ENCODE results near the gene NOP10.
A peak's percentile ranks its signal among the peaks of the same experiment; 100 is the strongest.
"Not testable (repeated sequence)": the region's sequence is repeated elsewhere in the genome, so short reads cannot be mapped to it uniquely, and the experiment has no call there.

NOP10 gene

DNA sequence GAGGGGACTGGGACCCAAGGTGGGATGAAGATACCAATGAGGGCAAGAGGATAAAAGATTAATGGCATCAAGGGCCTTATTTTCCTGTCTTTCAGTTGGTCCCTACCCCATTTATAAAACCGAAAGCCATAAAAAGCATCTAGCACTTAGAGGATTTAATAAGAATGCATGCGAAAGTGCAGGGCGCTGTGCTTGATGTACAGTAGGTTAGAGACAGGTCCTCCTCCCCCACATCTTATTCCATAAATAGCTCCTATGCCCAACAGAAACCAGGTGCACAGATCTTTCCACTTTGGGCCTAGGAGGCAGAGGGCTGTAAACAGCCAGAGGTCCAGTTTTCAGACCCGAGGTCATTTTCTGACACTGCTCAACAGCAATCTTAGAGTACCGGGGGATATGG, 22.9 kb upstream of the NOP10 start:
- H3K9me3 Mint-ChIP-seq, result no peaks in the 10 kb centered on the region
- peak overlapping the region; percentile 39 to 95 for H3K27ac Mint-ChIP-seq
- DNase-seq (no peak), ATAC-seq (replicated peaks) (no peak)
- no peaks in the 10 kb centered on the region for H3K27me3 Mint-ChIP-seq
- peaks cover 19% of the 10 kb centered on the region for H3K36me3 Mint-ChIP-seq (ENCODE audit: insufficient read depth)
- H3K4me3 Mint-ChIP-seq, result peak overlapping the region; percentile 94 to 97
- peaks cover 23 to 36% of the 10 kb centered on the region in 2 donors for H3K4me1 Mint-ChIP-seq (ENCODE audit: low read depth in 2 of 2)

DNA sequence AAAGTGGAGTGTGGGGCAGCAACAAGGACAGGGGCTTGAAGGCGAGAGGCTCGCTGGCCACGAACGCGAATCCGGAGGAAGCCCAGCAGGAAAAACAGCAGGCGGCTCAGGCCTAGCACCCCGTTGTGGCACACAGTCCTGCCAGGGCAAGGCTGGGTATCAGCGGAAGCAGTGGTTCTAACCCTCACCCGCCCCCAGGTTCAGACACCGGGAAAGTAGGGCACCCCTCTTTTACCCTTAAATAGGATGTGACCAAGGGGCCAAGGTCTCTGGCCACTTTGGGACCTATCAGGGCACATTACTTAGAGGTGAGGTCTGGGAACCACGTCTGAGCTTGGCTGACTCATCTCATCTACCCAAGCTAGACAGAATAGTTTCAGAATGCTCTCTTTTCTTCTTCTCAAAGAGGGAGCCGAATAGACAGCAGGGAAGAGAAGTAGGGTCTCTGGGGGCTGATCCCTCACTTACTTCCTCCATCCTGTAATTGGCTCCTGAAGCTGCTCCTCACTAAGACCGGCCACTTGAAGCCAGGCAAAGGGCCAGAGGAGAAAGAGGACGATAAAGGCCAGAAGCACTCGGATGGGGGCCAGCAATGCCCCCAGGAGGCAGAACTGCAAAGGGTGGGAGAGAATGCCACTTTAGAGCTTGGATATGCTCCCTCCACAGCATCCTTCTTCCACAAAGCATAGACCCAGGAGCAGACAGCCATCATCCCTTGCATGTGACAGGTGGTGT, 22.3 kb upstream of the NOP10 start:
- H3K36me3 Mint-ChIP-seq (ENCODE audit: insufficient read depth), result peaks cover 22% of the 10 kb centered on the region
- H3K27me3 Mint-ChIP-seq, result no peaks in the 10 kb centered on the region
- H3K27ac Mint-ChIP-seq, result peak overlapping the region; percentile 38 to 95
- no peaks in the 10 kb centered on the region for H3K9me3 Mint-ChIP-seq
- peaks cover 23 to 36% of the 10 kb centered on the region in 2 donors for H3K4me1 Mint-ChIP-seq (ENCODE audit: low read depth in 2 of 2)
- H3K4me3 Mint-ChIP-seq, result peak overlapping the region; percentile 94 to 97
- peak; percentile 5 to 31 (median 27) for DNase-seq
- peak; percentile 5 for ATAC-seq (replicated peaks)

DNA sequence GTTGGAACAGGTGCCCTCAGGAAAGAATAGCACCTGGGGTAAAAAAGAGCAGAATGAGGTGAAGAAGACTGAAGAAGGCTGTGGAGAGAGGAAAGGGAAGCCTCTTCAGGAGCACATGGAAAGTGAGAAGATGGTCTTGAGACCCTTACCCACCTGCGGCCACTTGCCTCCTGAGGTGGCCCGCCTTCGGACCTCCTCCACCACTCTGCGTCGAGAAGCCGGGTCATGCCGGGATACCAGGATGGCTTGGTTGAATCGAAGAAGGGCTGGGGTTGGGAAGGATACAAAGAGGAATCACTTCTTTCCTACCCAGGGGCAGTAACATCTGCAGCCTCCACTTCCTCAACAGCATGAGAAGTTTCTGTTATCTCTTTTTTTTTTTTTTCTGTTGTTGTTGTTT, 21.1 kb upstream of the NOP10 start:
- no peak for ATAC-seq (replicated peaks)
- peaks cover 31% of the 10 kb centered on the region for H3K36me3 Mint-ChIP-seq (ENCODE audit: insufficient read depth)

DNA sequence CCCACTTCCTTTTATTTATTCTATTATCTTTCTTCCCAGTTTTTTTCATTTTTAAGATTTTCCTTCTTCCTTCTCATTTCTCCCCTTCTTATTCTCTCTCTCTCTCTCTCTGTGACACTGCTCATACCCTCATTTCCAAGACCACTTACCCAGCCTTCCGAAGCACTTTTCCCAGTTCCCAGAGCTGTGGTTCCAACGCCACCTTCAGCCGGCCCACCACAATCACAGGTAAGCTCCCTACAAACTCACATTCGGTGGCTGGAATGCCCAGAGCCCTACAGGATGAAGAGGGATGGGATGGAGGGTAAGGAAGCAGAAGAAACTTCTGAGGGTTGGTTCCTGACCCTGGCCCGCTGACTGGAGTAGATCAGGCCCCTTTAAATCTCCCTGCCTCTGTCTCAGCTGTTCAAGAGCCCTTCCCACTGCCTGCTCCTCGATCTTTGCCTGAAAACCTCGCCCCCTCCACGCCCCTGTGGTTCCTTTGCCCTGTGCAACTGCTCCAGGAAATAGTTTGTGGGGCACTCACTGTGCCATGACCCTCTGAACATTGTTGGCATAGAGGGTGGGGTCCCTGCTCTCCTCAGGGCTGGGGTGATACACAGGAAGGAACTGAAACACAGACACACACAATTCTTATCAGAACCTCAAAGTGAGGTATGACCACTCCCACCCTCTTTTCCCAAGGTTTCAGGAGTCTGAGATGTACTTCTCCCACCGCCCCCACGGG, 19.3 kb upstream of the NOP10 start:
- Mint-ChIP-seq H3K4me3 (no peak overlapping the region), H3K36me3 (ENCODE audit: insufficient read depth) (peaks cover 41% of the 10 kb centered on the region)
- no peak for ATAC-seq (replicated peaks)

More for the DNA sequence above, 21.1 kb upstream of the NOP10 start:
- Mint-ChIP-seq H3K4me3 (no peak overlapping the region), H3K27ac (peak overlapping the region; percentile 31 to 35), H3K9me3 (no peaks in the 10 kb centered on the region), H3K27me3 (no peaks in the 10 kb centered on the region), H3K4me1 (ENCODE audit: low read depth in 2 of 2) (peaks cover 23 to 36% of the 10 kb centered on the region in 2 donors)
- DNase-seq, result no peak

DNA sequence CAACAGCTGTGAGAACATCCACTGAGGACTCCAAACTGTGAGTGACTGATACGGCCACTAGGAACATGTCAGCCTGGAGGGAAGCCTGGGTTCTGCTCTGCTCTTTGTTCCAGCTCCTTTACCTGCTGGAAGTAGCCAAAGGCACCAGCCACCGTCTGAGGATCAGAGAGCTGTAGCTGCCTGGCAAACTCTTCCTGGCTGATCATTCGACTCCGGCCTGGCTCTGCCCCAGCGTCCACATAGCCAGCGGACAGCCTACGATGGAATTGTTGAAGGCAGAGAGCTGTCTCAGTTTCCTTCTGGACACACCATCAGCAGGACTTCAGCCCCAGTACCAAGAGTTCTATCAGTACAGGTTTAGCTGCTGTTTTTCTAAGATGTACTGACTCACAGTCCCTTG, 18.3 kb upstream of the NOP10 start:
- Mint-ChIP-seq H3K27me3 (no peaks in the 10 kb centered on the region), H3K27ac (peak overlapping the region in 1 of 2 donors; percentile 77), H3K9me3 (no peaks in the 10 kb centered on the region), H3K4me1 (ENCODE audit: low read depth in 2 of 2) (peaks cover 18 to 24% of the 10 kb centered on the region in 2 donors), H3K4me3 (no peak overlapping the region), H3K36me3 (ENCODE audit: insufficient read depth) (peaks cover 46% of the 10 kb centered on the region)
- DNase-seq (no peak), ATAC-seq (replicated peaks) (no peak)

More for the DNA sequence above, 19.3 kb upstream of the NOP10 start:
- H3K9me3 Mint-ChIP-seq, result no peaks in the 10 kb centered on the region
- H3K27ac Mint-ChIP-seq, result peak overlapping the region; percentile 77 to 79
- peaks cover 21 to 29% of the 10 kb centered on the region in 2 donors for H3K4me1 Mint-ChIP-seq (ENCODE audit: low read depth in 2 of 2)
- H3K27me3 Mint-ChIP-seq, result no peaks in the 10 kb centered on the region
- DNase-seq, result no peak

DNA sequence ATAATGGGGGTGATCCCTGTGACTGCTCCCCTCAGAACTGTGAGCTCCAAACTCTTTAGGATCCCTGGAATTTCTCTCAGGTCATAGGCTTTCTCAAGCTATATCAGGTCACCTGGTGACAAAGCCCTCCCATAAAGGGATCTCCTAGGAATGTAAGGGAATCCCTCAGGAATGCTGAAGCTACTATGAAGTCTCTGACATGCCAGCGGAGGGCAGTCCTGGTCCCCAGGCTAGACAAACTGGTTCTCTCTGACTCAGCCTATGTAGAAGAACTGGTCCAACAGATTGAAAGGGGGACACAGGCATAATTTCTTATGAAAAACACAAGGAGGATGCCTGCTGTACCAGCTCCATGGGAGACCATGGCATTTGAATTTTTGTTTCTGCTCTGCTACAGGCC, 17.4 kb upstream of the NOP10 start:
- H3K27me3 Mint-ChIP-seq, result no peaks in the 10 kb centered on the region
- H3K36me3 Mint-ChIP-seq (ENCODE audit: insufficient read depth), result peaks cover 44% of the 10 kb centered on the region
- H3K4me1 Mint-ChIP-seq (ENCODE audit: low read depth in 2 of 2), result peaks cover 10 to 14% of the 10 kb centered on the region in 2 donors
- no peak overlapping the region for H3K4me3 Mint-ChIP-seq
- peak overlapping the region in 1 of 2 donors; percentile 64 for H3K27ac Mint-ChIP-seq
- ATAC-seq (replicated peaks) (no peak), DNase-seq (no peak)
- H3K9me3 Mint-ChIP-seq, result no peaks in the 10 kb centered on the region

DNA sequence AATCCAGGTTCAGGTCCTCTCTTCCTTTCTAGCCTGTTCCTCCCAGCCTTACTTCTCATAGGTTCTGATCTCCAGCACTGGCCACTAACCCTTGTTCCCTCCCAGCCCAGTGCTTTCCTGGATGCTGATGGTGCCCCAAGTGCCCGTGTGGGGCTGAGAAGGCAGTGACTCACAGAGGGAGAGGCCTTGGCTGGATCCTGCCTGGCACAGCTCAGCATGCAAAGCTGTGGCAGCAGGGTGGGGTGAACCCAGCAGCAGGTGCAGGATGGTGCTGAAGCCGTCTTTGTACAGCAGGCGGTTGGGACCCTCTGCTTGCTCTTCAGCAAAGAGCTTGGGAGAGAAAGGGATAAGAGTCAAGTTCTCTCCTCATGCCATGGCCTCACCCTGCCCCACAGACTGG, 16.5 kb upstream of the NOP10 start:
- ATAC-seq (replicated peaks) (no peak), DNase-seq (no peak)
- Mint-ChIP-seq H3K4me1 (ENCODE audit: low read depth in 2 of 2) (peaks cover 3 to 5% of the 10 kb centered on the region in 2 donors), H3K27ac (no peak overlapping the region), H3K36me3 (ENCODE audit: insufficient read depth) (peaks cover 44% of the 10 kb centered on the region), H3K4me3 (no peak overlapping the region), H3K9me3 (no peaks in the 10 kb centered on the region), H3K27me3 (no peaks in the 10 kb centered on the region)

DNA sequence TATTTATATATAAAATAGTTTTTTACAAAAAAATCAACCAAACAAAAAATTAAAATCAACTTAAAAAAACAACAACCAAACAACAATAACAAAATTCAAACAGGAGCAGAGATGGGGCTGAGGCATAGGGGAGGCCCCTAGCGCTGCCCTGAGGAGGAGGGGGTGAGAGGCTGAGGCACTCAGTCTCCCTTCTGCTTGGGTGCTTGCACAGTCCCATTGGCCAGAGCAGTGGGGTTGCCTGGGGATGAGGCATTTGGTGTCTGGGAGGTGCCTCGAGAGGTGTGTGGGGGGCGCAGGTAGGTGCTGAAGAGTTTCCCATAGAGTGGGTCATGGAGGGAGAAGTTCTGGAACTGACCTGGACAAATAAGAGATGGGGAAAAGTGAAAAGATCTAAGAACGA, 16.0 kb upstream of the NOP10 start:
- peaks cover 3 to 5% of the 10 kb centered on the region in 2 donors for H3K4me1 Mint-ChIP-seq (ENCODE audit: low read depth in 2 of 2)
- H3K9me3 Mint-ChIP-seq, result no peaks in the 10 kb centered on the region
- H3K27me3 Mint-ChIP-seq, result no peaks in the 10 kb centered on the region
- H3K36me3 Mint-ChIP-seq (ENCODE audit: insufficient read depth), result peaks cover 46% of the 10 kb centered on the region
- H3K4me3 Mint-ChIP-seq, result no peak overlapping the region
- no peak for ATAC-seq (replicated peaks)
- no peak for DNase-seq
- no peak overlapping the region for H3K27ac Mint-ChIP-seq

DNA sequence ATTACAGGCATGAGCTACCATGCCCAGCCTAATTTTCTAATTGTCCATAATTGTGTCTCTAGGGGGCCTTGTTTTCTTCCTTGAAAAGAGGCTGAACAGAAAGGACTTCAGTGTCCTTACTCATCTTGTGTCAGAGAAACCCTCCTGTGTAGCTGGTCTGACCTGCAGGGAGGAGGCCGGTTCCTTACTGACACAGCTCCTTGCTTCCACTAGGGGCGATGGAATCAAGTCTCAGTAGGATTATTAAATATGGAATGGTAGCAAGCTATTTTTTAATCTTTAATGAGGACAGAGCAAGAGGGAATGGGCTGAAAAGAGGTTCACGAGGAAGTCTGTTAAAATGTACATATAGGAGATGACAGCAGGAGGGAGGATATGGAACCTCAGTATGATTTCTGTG, 15.4 kb upstream of the NOP10 start:
- Mint-ChIP-seq H3K4me3 (no peak overlapping the region), H3K27me3 (no peaks in the 10 kb centered on the region), H3K4me1 (ENCODE audit: low read depth in 2 of 2) (peaks cover 3 to 5% of the 10 kb centered on the region in 2 donors), H3K36me3 (ENCODE audit: insufficient read depth) (peaks cover 46% of the 10 kb centered on the region), H3K27ac (no peak overlapping the region), H3K9me3 (no peaks in the 10 kb centered on the region)
- DNase-seq (no peak), ATAC-seq (replicated peaks) (no peak)

DNA sequence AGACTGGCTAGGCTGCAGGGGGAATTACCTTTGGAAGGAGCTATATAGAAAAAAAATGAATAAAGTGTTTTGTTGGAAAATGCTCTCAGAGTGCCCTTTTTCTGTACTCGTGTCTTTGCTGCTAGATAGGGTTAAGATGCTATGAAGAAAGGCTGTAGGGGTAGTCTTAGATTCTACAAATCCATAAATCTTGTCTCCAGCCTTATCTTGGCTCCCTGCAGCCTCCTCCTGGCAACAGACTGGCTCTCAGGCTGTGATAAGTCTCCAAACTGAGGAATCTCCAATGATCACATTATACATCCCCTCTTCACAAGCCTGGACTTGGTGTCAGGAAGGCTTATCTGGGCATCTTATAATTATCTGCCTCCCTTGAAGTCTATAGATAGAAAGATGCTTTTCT, 14.7 kb upstream of the NOP10 start:
- no peaks in the 10 kb centered on the region for H3K9me3 Mint-ChIP-seq
- H3K27ac Mint-ChIP-seq, result no peak overlapping the region
- H3K4me1 Mint-ChIP-seq (ENCODE audit: low read depth in 2 of 2), result peaks cover under 1% of the 10 kb centered on the region in 2 donors
- H3K27me3 Mint-ChIP-seq, result no peaks in the 10 kb centered on the region
- DNase-seq, result no peak
- H3K36me3 Mint-ChIP-seq (ENCODE audit: insufficient read depth), result peaks cover 46% of the 10 kb centered on the region
- H3K4me3 Mint-ChIP-seq, result no peak overlapping the region
- no peak for ATAC-seq (replicated peaks)

DNA sequence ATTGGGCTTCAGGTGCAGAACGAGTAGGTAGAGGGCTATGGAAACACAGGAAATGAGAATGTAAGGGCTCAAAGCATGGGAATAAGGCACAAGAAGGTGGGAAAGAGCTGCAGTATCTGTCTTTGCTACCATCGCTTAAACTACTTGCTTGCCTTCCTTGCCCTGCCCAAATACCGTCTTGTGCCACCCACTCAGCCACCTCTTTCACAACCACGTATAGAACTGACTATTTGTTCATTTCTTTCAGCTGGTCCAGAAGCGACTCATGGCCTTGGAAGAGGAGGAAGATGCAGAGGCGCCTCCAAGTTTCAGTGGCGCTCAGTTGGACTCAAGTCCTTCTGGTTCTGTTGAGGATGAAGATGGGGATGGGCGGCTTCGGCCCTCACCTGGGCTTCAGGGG, 12.3 kb upstream of the NOP10 start:
- Mint-ChIP-seq H3K4me1 (ENCODE audit: low read depth in 2 of 2) (no peaks in the 10 kb centered on the region), H3K27ac (no peak overlapping the region), H3K4me3 (no peak overlapping the region), H3K27me3 (no peaks in the 10 kb centered on the region), H3K9me3 (no peaks in the 10 kb centered on the region), H3K36me3 (ENCODE audit: insufficient read depth) (peaks cover 29% of the 10 kb centered on the region)
- ATAC-seq (replicated peaks), result no peak
- no peak for DNase-seq

DNA sequence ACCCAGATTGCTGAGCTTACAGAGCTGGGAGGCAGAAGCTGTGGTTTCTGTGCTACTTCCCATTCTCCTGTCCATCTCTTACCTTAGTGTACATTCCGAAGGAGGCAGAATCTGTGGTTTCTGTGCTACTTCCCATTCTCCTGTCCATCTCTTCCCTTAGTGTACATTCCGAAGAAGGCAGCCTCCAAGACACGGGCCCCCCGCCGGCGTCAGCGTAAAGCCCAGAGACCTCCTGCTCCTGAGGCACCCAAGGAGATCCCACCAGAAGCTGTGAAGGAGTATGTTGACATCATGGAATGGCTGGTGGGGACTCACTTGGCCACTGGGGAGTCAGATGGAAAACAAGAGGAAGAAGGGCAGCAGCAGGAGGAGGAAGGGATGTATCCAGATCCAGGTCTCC, 11.3 kb upstream of the NOP10 start:
- H3K27me3 Mint-ChIP-seq, result no peaks in the 10 kb centered on the region

DNA sequence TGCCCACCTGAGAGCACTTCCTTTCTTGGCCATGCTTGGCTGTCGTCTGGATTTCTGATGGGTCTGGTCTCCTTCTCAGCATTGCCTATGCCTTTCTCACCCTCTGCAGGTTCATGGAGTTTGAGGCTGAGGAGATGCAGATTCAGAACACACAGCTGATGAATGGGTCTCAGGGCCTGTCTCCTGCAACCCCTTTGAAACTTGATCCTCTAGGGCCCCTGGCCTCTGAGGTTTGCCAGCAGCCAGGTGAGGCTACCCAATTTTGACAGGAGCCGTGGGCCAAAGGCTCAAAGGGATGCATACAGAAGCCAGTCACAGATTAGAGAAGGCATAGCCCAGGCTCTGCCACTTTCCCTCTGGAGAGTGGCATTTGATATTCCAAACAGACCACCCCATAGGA, 10.7 kb upstream of the NOP10 start:
- Mint-ChIP-seq H3K27ac (no peak overlapping the region), H3K9me3 (no peaks in the 10 kb centered on the region), H3K4me1 (ENCODE audit: low read depth in 2 of 2) (no peaks in the 10 kb centered on the region), H3K36me3 (ENCODE audit: insufficient read depth) (peaks cover 20% of the 10 kb centered on the region), H3K27me3 (no peaks in the 10 kb centered on the region), H3K4me3 (no peak overlapping the region)
- ATAC-seq (replicated peaks), result no peak
- no peak for DNase-seq

More for the DNA sequence above, 11.3 kb upstream of the NOP10 start:
- Mint-ChIP-seq H3K4me1 (ENCODE audit: low read depth in 2 of 2) (no peaks in the 10 kb centered on the region), H3K36me3 (ENCODE audit: insufficient read depth) (peaks cover 23% of the 10 kb centered on the region), H3K4me3 (no peak overlapping the region), H3K27ac (no peak overlapping the region), H3K9me3 (no peaks in the 10 kb centered on the region)
- no peak for ATAC-seq (replicated peaks)
- DNase-seq, result no peak

DNA sequence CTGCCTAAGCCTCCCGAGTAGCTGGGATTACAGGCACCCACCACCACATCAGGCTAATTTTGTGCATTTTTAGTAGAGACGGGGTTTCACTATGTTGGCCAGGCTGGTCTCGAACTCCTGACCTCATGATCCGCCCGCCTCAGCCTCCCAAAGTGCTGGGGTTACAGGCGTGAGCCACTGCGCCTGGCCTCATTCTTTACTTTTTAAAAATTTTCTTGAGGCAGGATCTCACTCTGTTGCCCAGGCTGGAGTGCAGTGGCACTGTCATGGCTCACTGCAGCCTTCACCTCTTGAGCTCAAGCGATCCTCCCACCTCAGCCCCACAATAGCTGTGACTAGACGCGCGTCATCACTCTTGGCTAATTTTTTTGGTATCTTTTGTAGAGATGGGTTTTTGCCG, 10.1 kb upstream of the NOP10 start:
- not testable (repeated sequence) for H3K9me3 Mint-ChIP-seq; ATAC-seq (replicated peaks); H3K27ac Mint-ChIP-seq; H3K4me1 Mint-ChIP-seq (ENCODE audit: low read depth in 2 of 2); DNase-seq; H3K4me3 Mint-ChIP-seq; H3K27me3 Mint-ChIP-seq
- H3K36me3 Mint-ChIP-seq (ENCODE audit: insufficient read depth), result peaks cover 14% of the 10 kb centered on the region
